GM20000 (cell line): Measurements from ENCODE around the gene RGS6.

ENCODE experiments used
- DNase-seq: peaks from one replicate; pipeline ENCODE4 v3.0.0; 2012; ENCODE audit warnings: low spot score
- TF ChIP-seq, protein P1 (sequence below): IDR thresholded peaks from 2 replicates; pipeline ENCODE4 v1.5.1; 2012; ENCODE audit warnings: mild to moderate bottlenecking, control low read depth; ENCODE audit errors: extremely low read depth, missing control alignments

RGS6 gene

DNA sequence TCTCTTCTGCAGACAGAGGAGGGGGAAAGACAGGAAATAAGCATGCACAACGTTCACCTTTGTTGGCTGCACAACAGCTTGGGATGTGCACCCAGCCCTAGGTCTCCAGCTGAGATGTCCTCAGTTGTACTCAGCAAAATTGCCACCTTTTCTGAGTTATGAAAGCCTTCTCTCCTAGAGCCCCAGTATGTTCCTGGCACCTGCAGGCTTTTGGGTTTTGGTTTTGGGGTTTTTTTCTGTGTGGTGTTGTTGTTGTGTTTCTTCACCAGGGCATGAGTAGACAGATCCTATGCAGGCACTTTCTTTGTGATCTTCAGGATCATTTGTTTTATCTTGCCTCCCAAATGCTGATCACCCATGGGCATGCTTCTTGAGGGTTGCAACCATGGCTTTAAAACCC is 498.2 kb downstream of the RGS6 start:
- no peak for DNase-seq
- TF ChIP-seq, protein P1, sequence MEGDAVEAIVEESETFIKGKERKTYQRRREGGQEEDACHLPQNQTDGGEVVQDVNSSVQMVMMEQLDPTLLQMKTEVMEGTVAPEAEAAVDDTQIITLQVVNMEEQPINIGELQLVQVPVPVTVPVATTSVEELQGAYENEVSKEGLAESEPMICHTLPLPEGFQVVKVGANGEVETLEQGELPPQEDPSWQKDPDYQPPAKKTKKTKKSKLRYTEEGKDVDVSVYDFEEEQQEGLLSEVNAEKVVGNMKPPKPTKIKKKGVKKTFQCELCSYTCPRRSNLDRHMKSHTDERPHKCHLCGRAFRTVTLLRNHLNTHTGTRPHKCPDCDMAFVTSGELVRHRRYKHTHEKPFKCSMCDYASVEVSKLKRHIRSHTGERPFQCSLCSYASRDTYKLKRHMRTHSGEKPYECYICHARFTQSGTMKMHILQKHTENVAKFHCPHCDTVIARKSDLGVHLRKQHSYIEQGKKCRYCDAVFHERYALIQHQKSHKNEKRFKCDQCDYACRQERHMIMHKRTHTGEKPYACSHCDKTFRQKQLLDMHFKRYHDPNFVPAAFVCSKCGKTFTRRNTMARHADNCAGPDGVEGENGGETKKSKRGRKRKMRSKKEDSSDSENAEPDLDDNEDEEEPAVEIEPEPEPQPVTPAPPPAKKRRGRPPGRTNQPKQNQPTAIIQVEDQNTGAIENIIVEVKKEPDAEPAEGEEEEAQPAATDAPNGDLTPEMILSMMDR = no peak

DNA sequence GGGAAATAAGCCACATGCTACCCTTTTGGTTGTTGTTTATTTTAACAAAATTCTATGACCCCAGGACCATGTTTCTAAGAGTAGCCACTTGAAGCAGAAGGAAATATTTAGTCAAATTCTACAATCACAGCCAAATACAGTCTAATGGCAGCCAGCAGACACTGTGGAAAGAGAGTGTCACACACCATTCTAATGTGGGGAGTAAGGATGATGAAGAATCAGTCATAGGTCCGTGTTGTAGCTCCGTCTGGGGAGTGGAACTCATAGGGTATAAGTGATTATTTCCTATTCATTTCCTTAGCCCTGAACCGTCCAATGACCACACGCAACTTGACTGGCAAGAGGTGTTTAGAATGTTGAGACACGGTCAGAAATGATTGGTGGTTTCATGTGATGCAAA is 500.5 kb downstream of the RGS6 start:
- TF ChIP-seq, protein P1 = no peak
- no peak for DNase-seq

DNA sequence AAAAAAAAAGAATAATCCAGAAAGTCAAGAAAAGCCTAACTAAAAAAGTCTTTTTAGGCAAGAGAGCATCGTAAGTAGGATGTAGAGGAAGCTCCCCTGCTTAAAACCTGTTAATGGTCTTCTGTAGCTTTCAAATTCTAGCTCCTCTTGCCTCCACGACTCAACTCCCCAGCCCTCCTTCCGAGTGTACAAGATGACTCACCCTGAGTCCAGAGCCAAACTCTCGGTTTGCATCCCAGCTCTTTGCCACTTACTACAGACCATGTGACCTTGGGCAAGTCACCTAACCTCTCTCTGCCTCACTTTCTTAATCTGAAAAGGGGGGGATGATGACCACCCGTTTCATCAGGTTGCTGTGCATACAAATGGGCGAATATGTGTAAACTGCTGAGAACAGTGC is 501.3 kb downstream of the RGS6 start:
- no peak for DNase-seq
- TF ChIP-seq, protein P1 = no peak

DNA sequence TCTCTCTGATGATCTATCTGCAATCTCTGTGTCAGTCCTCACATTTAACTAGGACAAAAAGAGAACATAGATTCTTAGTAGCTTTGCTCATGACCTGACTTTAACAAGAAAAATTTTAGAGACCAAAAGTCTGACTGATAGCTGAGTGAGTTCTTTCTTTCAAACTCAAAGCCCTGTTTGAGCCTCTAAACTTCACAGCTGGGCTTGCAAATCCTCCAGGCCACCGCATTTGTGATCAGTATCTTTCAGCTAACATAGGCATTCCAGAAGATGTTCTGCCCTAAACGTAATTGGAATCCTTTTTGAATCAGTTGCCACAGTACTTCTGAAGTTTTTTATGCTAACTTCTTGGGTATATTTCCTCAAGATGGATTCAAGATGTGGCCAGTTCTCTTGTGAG is 502.6 kb downstream of the RGS6 start:
- TF ChIP-seq, protein P1 = no peak
- no peak for DNase-seq

DNA sequence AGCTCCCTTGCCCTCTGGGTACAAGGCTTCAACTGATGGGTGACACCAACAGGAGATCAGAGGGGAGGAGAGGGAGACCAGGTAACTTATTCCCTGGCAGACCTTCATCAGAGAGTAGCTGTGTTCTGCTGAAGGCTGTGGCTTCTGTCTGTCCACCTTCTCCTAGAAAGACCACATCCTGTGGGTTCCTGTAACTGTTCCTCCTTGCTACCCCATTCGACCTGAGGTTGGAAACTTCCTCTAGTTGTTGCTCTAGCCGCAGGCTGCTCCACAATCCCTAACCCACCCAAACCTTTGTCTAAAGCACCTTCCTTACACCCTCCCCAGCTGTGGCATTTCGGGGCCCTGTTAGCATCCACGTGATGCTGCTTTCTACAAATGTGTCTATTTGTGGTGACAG is 507.5 kb downstream of the RGS6 start:
- peak; percentile 16 for DNase-seq
- TF ChIP-seq, protein P1 = no peak

DNA sequence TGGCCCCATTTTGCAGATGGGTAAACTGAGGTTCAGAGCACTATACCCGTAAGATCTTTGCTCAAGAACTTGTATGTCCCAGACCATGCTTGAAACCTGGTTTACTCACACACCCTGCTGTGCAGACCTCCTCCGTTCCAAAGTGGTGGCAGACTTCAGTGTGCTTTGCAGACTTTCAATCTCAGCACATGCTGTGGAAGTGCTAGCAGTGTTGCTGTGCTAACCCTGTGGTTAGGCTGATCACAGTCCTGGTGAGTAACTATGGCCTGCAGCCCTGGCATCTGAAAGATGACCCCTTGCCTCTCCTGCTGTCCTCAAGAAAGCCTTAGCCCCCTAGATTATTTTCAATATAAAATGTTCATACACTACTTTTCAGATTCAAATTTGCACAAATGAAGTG is 511.0 kb downstream of the RGS6 start:
- DNase-seq = no peak
- TF ChIP-seq, protein P1 = no peak

DNA sequence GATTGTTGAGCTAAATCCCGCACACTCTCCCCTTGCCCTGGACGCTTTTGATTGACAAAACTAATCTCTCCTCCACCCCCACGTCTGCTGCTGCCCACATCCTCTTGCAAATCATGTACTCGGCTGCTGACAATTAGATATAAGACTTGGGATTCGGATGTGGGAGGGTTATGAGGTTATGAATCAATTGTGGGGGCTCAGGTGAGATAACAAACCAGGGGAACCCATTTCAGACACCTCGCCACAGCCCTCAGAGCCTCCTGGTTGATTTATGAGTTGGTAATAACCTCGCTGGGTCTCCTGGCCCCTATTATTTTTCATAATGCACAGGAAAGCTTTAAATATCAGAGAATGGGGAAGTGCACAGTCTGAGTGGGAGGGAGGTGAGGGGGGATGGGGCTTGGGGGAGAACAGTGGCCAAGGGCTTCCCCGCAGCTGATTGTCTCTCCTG is 511.8 kb downstream of the RGS6 start:
- DNase-seq = peak; percentile 44
- TF ChIP-seq, protein P1 = no peak

DNA sequence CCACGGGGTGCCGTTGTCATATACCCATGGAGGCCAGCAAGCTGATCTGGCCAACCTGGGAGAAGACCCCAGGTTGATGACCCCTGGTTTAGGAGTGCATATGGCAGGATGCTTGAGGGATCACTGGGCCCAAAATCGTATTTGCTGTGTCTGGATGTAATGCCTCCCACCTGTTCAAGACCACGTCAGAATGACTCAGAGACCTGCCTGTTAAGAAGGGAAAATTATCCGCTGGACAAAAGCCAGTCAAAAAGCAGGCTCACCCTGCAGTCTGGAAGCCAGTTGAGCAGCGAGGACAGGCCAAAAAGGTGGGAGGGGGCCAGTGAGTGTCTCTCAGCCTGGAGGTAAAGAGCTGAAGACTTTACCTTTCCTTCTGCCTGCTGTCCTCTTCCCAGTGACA is 512.5 kb downstream of the RGS6 start:
- no peak for DNase-seq
- TF ChIP-seq, protein P1 = no peak
